SK-N-SH (cell line): ENCODE measurements around the gene ARMC6.

Source experiments
- FOXJ3 ChIP-seq: sonication (generic); formaldehyde crosslinking; IDR thresholded peaks from 2 replicates; pipeline ENCODE4 v1.5.1; 2020; ENCODE audit warnings: mild to moderate bottlenecking, missing genetic modification reagents
- FOXM1 ChIP-seq: IDR thresholded peaks from 2 replicates; pipeline ENCODE4 v1.4.0; 2012; ENCODE audit warnings: low read depth, mild to moderate bottlenecking
- MXI1 ChIP-seq: IDR thresholded peaks from 2 replicates; pipeline ENCODE4 v1.6.1; 2012; ENCODE audit warnings: mild to moderate bottlenecking, low read depth, low read length, improper control_type of control experiment
- NFIC ChIP-seq: IDR thresholded peaks from 2 replicates; pipeline ENCODE4 v1.4.0; 2012; ENCODE audit warnings: borderline replicate concordance
- POLR2AphosphoS5 ChIP-seq: IDR thresholded peaks from 2 replicates; pipeline ENCODE4 v1.6.1; 2012; ENCODE audit warnings: low read depth, low read length
- TCF12 ChIP-seq: IDR thresholded peaks from 2 replicates; pipeline ENCODE4 v1.4.0; 2012
- TEAD4 ChIP-seq: IDR thresholded peaks from 2 replicates; pipeline ENCODE4 v1.4.0; 2012; ENCODE audit warnings: mild to moderate bottlenecking, borderline replicate concordance; ENCODE audit not compliant: insufficient read depth
- YY1 ChIP-seq: IDR thresholded peaks from 2 replicates; pipeline ENCODE4 v1.4.0; 2012; ENCODE audit warnings: low read depth, mild to moderate bottlenecking
- TF ChIP-seq, protein P1 (sequence below): fragments of 200-600 bp; sonication (generic); IDR thresholded peaks from 2 replicates; pipeline ENCODE4 v1.6.1; 2017; ENCODE audit warnings: antibody characterized with exemption, mild to moderate bottlenecking, moderate library complexity
- TF ChIP-seq, protein P2 (sequence below): IDR thresholded peaks from 2 replicates; pipeline ENCODE4 v1.4.0; 2012; ENCODE audit warnings: low read depth

DNA sequence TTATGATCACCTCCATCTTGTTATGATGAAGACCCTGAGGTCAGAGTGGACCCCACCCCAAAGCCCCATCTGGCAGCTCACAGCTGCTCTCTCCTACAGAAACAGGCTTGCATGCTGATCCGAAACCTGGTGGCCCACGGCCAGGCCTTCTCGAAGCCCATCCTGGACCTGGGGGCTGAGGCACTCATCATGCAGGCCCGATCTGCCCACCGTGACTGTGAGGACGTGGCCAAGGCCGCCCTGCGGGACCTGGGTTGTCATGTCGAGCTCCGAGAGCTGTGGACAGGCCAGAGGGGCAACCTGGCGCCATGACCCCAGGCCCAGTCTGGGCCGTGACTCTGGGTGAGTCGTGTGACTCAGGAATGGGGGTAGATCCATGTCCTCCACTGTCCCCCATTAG lies 23.9 kb downstream of the ARMC6 start:
- TF ChIP-seq, protein P1, sequence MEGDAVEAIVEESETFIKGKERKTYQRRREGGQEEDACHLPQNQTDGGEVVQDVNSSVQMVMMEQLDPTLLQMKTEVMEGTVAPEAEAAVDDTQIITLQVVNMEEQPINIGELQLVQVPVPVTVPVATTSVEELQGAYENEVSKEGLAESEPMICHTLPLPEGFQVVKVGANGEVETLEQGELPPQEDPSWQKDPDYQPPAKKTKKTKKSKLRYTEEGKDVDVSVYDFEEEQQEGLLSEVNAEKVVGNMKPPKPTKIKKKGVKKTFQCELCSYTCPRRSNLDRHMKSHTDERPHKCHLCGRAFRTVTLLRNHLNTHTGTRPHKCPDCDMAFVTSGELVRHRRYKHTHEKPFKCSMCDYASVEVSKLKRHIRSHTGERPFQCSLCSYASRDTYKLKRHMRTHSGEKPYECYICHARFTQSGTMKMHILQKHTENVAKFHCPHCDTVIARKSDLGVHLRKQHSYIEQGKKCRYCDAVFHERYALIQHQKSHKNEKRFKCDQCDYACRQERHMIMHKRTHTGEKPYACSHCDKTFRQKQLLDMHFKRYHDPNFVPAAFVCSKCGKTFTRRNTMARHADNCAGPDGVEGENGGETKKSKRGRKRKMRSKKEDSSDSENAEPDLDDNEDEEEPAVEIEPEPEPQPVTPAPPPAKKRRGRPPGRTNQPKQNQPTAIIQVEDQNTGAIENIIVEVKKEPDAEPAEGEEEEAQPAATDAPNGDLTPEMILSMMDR: no peak
- TF ChIP-seq, protein P2, sequence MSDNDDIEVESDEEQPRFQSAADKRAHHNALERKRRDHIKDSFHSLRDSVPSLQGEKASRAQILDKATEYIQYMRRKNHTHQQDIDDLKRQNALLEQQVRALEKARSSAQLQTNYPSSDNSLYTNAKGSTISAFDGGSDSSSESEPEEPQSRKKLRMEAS: no peak
- TF ChIP-seq MXI1 (no peak), FOXJ3 (CRISPR knock-in tag) (no peak), POLR2AphosphoS5 (no peak), FOXM1 (no peak), YY1 (no peak), NFIC (no peak), TCF12 (no peak), TEAD4 (no peak)
